Karpas-422 (cell line): ENCODE results near the gene UNC13D. TPM values are rescaled to one million over a fixed set of nuclear protein-coding genes. Genes with fewer than 3 reads are reported as not detected.
"Not testable (repeated sequence)": the region's sequence is repeated elsewhere in the genome, so short reads cannot be mapped to it uniquely, and the experiment has no call there.

ENCODE experiments used
- DNase-seq: peaks from one replicate; pipeline ENCODE4 v3.0.0-alpha.2; 2015
- H2AFZ ChIP-seq: fragments of 200-600 bp; sonication (generic); 2 replicates; pipeline ENCODE4 v1.6.1; 2014; ENCODE audit warnings: antibody characterized with exemption, low read length, mixed read lengths
- H3K27ac ChIP-seq: fragments of 200-600 bp; sonication (generic); 2 replicates; pipeline ENCODE4 v1.5.1; 2014; ENCODE audit warnings: mild to moderate bottlenecking, low read length, moderate library complexity
- H3K27me3 ChIP-seq: fragments of 200-600 bp; sonication (generic); 2 replicates; pipeline ENCODE4 v1.6.1; 2014; ENCODE audit warnings: low read length, mixed read lengths
- H3K36me3 ChIP-seq: fragments of 200-600 bp; sonication (generic); 2 replicates; pipeline ENCODE4 v1.6.1; 2014; ENCODE audit warnings: low read length, mixed read lengths; ENCODE audit not compliant: insufficient read depth
- H3K4me1 ChIP-seq: fragments of 200-600 bp; sonication (generic); 2 replicates; pipeline ENCODE4 v1.6.1; 2014; ENCODE audit warnings: mild to moderate bottlenecking, low read length, mixed read lengths
- H3K4me2 ChIP-seq: fragments of 200-600 bp; sonication (generic); 2 replicates; pipeline ENCODE4 v1.6.1; 2014; ENCODE audit warnings: low read length, low read depth, mild to moderate bottlenecking; ENCODE audit not compliant: poor library complexity, severe bottlenecking
- H3K4me3 ChIP-seq: fragments of 200-600 bp; sonication (generic); 2 replicates; pipeline ENCODE4 v1.5.1; 2014; ENCODE audit warnings: mild to moderate bottlenecking, antibody characterized with exemption, low read length, mixed read lengths
- H3K79me2 ChIP-seq: fragments of 200-600 bp; sonication (generic); 2 replicates; pipeline ENCODE4 v1.6.1; 2014; ENCODE audit warnings: mild to moderate bottlenecking, low read length, mixed read lengths
- H3K9ac ChIP-seq: fragments of 200-600 bp; sonication (generic); 2 replicates; pipeline ENCODE4 v1.6.0; 2014; ENCODE audit warnings: low read length
- H3K9me2 ChIP-seq: fragments of 200-600 bp; sonication (generic), shearing (Covaris generic); replicated peaks from 2 replicates; pipeline ENCODE4 v1.6.0; 2014; ENCODE audit warnings: mild to moderate bottlenecking, low read length, moderate library complexity; ENCODE audit not compliant: insufficient read depth
- H3K9me3 ChIP-seq: fragments of 300-700, 200-600 bp; sonication (generic); 2 replicates; pipeline ENCODE4 v1.6.1; 2014; ENCODE audit warnings: low read length, mixed read lengths
- H4K20me1 ChIP-seq: fragments of 200-600 bp; sonication (generic); 2 replicates; pipeline ENCODE4 v1.6.1; 2014; ENCODE audit warnings: mild to moderate bottlenecking, antibody characterized with exemption, low read length, low read depth; ENCODE audit not compliant: insufficient read depth
- total RNA-seq: library from RNA; depleted of rRNA; stranded (reverse); fragments of >200 nt; shearing (Covaris generic); gene quantifications from 2 replicates; pipeline ENCODE4 v1.2.3, GENCODE V29; 2014; ENCODE audit warnings: low replicate concordance

Gene UNC13D
- total RNA-seq, 1 experiment from 2014 or later, result 30.9 TPM

- no peaks in the 10 kb centered on the region for H4K20me1 ChIP-seq
- peaks cover 31% of the 10 kb centered on the region for H3K4me1 ChIP-seq
- peak overlapping the region; percentile 84 for H3K4me3 ChIP-seq
- H3K36me3 ChIP-seq, result no peaks in the 10 kb centered on the region
- peak overlapping the region; percentile 98 for H2AFZ ChIP-seq
- no peaks in the 10 kb centered on the region for H3K9me3 ChIP-seq
- peak overlapping the region; percentile 82 for H3K27ac ChIP-seq
- H3K79me2 ChIP-seq, result no peaks in the 10 kb centered on the region
- peak; percentile 91 for DNase-seq
- H3K9ac ChIP-seq, result peak overlapping the region; percentile 87
- peak overlapping the region; percentile 96 for H3K4me2 ChIP-seq
- no peaks in the 10 kb centered on the region for H3K27me3 ChIP-seq
- no peaks in the 10 kb centered on the region for H3K9me2 ChIP-seq
These were observed 32.2 kb upstream of the UNC13D start for GRCh38 chr17:75876190-75876937.

GRCh38 chr17:75875940-75876189, 31.7 kb upstream of the UNC13D start:
- Histone ChIP-seq H3K9ac (peak overlapping the region; percentile 87), H3K4me1 (peaks cover 31% of the 10 kb centered on the region)
- no peak for DNase-seq

GRCh38 chr17:75875182-75875939, 31.2 kb upstream of the UNC13D start:
- Histone ChIP-seq H2AFZ (peak overlapping the region; percentile 98), H3K36me3 (no peaks in the 10 kb centered on the region), H3K4me3 (peak overlapping the region; percentile 84), H3K9me2 (no peaks in the 10 kb centered on the region), H3K4me1 (peaks cover 31% of the 10 kb centered on the region), H4K20me1 (no peaks in the 10 kb centered on the region), H3K27me3 (no peaks in the 10 kb centered on the region), H3K27ac (peak overlapping the region; percentile 82), H3K79me2 (no peaks in the 10 kb centered on the region), H3K9me3 (no peaks in the 10 kb centered on the region), H3K9ac (peak overlapping the region; percentile 87), H3K4me2 (peak overlapping the region; percentile 96)
- DNase-seq, result no peak

More at GRCh38 chr17:75875940-75876189, 31.7 kb upstream of the UNC13D start:
- no peaks in the 10 kb centered on the region for H3K36me3 ChIP-seq
- no peaks in the 10 kb centered on the region for H3K9me3 ChIP-seq
- peak overlapping the region; percentile 82 for H3K27ac ChIP-seq
- peak overlapping the region; percentile 98 for H2AFZ ChIP-seq
- no peaks in the 10 kb centered on the region for H3K27me3 ChIP-seq
- H3K9me2 ChIP-seq, result no peaks in the 10 kb centered on the region
- H3K79me2 ChIP-seq, result no peaks in the 10 kb centered on the region
- peak overlapping the region; percentile 84 for H3K4me3 ChIP-seq
- no peaks in the 10 kb centered on the region for H4K20me1 ChIP-seq
- H3K4me2 ChIP-seq, result peak overlapping the region; percentile 96

GRCh38 chr17:75874323-75875181, 30.3 kb upstream of the UNC13D start:
- no peaks in the 10 kb centered on the region for H4K20me1 ChIP-seq
- no peak overlapping the region for H2AFZ ChIP-seq
- H3K79me2 ChIP-seq, result no peaks in the 10 kb centered on the region
- no peaks in the 10 kb centered on the region for H3K9me3 ChIP-seq
- DNase-seq, result no peak
- H3K36me3 ChIP-seq, result no peaks in the 10 kb centered on the region
- no peak overlapping the region for H3K4me2 ChIP-seq
- H3K9me2 ChIP-seq, result no peaks in the 10 kb centered on the region
- H3K27ac ChIP-seq, result no peak overlapping the region
- no peaks in the 10 kb centered on the region for H3K27me3 ChIP-seq
- no peak overlapping the region for H3K4me3 ChIP-seq
- no peak overlapping the region for H3K9ac ChIP-seq
- peaks cover 31% of the 10 kb centered on the region for H3K4me1 ChIP-seq

- H3K9me3 ChIP-seq, result no peaks in the 10 kb centered on the region
- H4K20me1 ChIP-seq, result no peaks in the 10 kb centered on the region
- no peaks in the 10 kb centered on the region for H3K36me3 ChIP-seq
- H3K79me2 ChIP-seq, result no peaks in the 10 kb centered on the region
- H3K4me3 ChIP-seq, result no peak overlapping the region
- no peaks in the 10 kb centered on the region for H3K9me2 ChIP-seq
- no peak overlapping the region for H3K9ac ChIP-seq
- peaks cover 30% of the 10 kb centered on the region for H3K4me1 ChIP-seq
- H3K27ac ChIP-seq, result no peak overlapping the region
- no peak for DNase-seq
- no peak overlapping the region for H3K4me2 ChIP-seq
- H3K27me3 ChIP-seq, result no peaks in the 10 kb centered on the region
- H2AFZ ChIP-seq, result no peak overlapping the region
These were observed 29.6 kb upstream of the UNC13D start for GRCh38 chr17:75873587-75874322.

GRCh38 chr17:75872434-75873351, 28.5 kb upstream of the UNC13D start:
- no peak overlapping the region for H3K27ac ChIP-seq
- no peak overlapping the region for H2AFZ ChIP-seq

GRCh38 chr17:75870228-75870627, 26.0 kb upstream of the UNC13D start:
- not testable (repeated sequence) for H3K4me1 ChIP-seq, H4K20me1 ChIP-seq, H3K9me3 ChIP-seq, H3K36me3 ChIP-seq, H3K4me3 ChIP-seq, H3K27me3 ChIP-seq, DNase-seq, H3K9me2 ChIP-seq, H3K27ac ChIP-seq, H3K4me2 ChIP-seq, H3K9ac ChIP-seq, H3K79me2 ChIP-seq, H2AFZ ChIP-seq

More at GRCh38 chr17:75872434-75873351, 28.5 kb upstream of the UNC13D start:
- Histone ChIP-seq H3K4me1 (peaks cover 24% of the 10 kb centered on the region), H3K27me3 (no peaks in the 10 kb centered on the region), H3K9me3 (no peaks in the 10 kb centered on the region), H3K36me3 (no peaks in the 10 kb centered on the region), H3K9ac (no peak overlapping the region), H3K4me3 (no peak overlapping the region), H3K79me2 (no peaks in the 10 kb centered on the region), H4K20me1 (no peaks in the 10 kb centered on the region), H3K4me2 (no peak overlapping the region), H3K9me2 (no peaks in the 10 kb centered on the region)
- DNase-seq, result no peak
